H1 (cell line): ENCODE data around the gene CACNA2D4. TPM values are rescaled to one million over a fixed set of nuclear protein-coding genes. Genes with fewer than 3 reads are reported as not detected.
A peak's percentile ranks its signal among the peaks of the same experiment; 100 is the strongest.

Source experiments
- CTCF ChIA-PET: fragments of 300-600 bp; sonication (Branson Sonifier 250); formaldehyde crosslinking; loops from one replicate; lab custom pipeline; 2021; ENCODE audit not compliant: partially characterized antibody; lab: Charles Lee
- POLR2A ChIA-PET: fragments of 300-600 bp; sonication (Branson Sonifier 250); formaldehyde crosslinking; loops from one replicate; lab custom pipeline; 2021; ENCODE audit warnings: inconsistent platforms; ENCODE audit not compliant: partially characterized antibody; lab: Charles Lee
- DNase-seq, 2 experiments: peaks; one replicate each; pipeline versions ENCODE4 v3.0.0 to v3.0.0-alpha.2; 2010 to 2022; ENCODE audit warnings: low spot score in 2 of 2, low read depth in 1 of 2, mixed read lengths in 1 of 2
- FAIRE-seq: peaks from 2 replicates; lab custom pipeline; 2011; peaks lifted over from hg19 to GRCh38; lab: Jason Lieb, UNC
- H2AFZ ChIP-seq: 2 replicates; pipeline ENCODE4 v1.8.1; 2012; ENCODE audit warnings: low read length, inconsistent platforms
- H2AK5ac ChIP-seq: 2 replicates; pipeline ENCODE4 v1.6.1; 2013; ENCODE audit warnings: low read depth, low read length
- H2BK120ac ChIP-seq: replicated peaks from 2 replicates; pipeline ENCODE3; 2013; ENCODE audit warnings: low read depth, low read length, inconsistent platforms
- H2BK12ac ChIP-seq: 2 replicates; pipeline ENCODE4 v1.6.1; 2013; ENCODE audit warnings: low read depth, low read length
- H2BK15ac ChIP-seq: 2 replicates; pipeline ENCODE4 v1.6.1; 2013; ENCODE audit warnings: low read length
- H2BK20ac ChIP-seq: 2 replicates; pipeline ENCODE4 v1.6.1; 2013; ENCODE audit warnings: low read length
- H2BK5ac ChIP-seq: 2 replicates; pipeline ENCODE4 v1.6.1; 2013; ENCODE audit warnings: low read depth, low read length
- H3K14ac ChIP-seq: 2 replicates; pipeline ENCODE4 v1.6.1; 2013; ENCODE audit warnings: inconsistent platforms; ENCODE audit not compliant: insufficient read length
- H3K18ac ChIP-seq: 2 replicates; pipeline ENCODE4 v1.6.1; 2013; ENCODE audit warnings: low read length; ENCODE audit errors: extremely low read depth
- H3K23ac ChIP-seq: 2 replicates; pipeline ENCODE4 v1.6.1; 2013; ENCODE audit warnings: inconsistent platforms; ENCODE audit not compliant: insufficient read length
- H3K23me2 ChIP-seq: 2 replicates; pipeline ENCODE4 v1.6.1; 2013; ENCODE audit warnings: low read depth, low read length
- H3K27ac ChIP-seq: 2 replicates; pipeline ENCODE4 v1.6.1; 2011; ENCODE audit warnings: low read depth, low read length, inconsistent platforms
- H3K27me3 ChIP-seq, 4 experiments: replicated peaks in 1 of 4; 1 replicate in 1 of 4; 2 replicates in 3 of 4; pipeline versions ENCODE4 v1.6.1 to v1.8.1; 2011 to 2013; ENCODE audit warnings: low read length in 3 of 4, mild to moderate bottlenecking in 3 of 4, inconsistent platforms in 2 of 4, mixed read lengths in 2 of 4, moderate library complexity in 1 of 4; ENCODE audit not compliant: control insufficient read depth in 3 of 4, insufficient read depth in 3 of 4; ENCODE audit errors: extremely low read depth in 1 of 4
- H3K36me3 ChIP-seq, 4 experiments: 2 replicates each; pipeline versions ENCODE4 v1.6.1 to v1.8.1; 2011 to 2013; ENCODE audit warnings: mild to moderate bottlenecking in 4 of 4, low read length in 3 of 4, moderate library complexity in 2 of 4, control low read depth in 1 of 4, inconsistent platforms in 1 of 4; ENCODE audit not compliant: insufficient read depth in 4 of 4, control insufficient read depth in 2 of 4
- H3K4ac ChIP-seq: replicated peaks from 2 replicates; pipeline ENCODE3; 2013; ENCODE audit warnings: low read length, low read depth, mixed read lengths, inconsistent platforms; ENCODE audit not compliant: insufficient read length
- H3K4me1 ChIP-seq, 4 experiments: replicated peaks in 1 of 4; 1 replicate in 1 of 4; 2 replicates in 3 of 4; pipeline versions ENCODE4 v1.6.1 to v1.8.1; 2011 to 2013; ENCODE audit warnings: low read length in 3 of 4, inconsistent platforms in 2 of 4, mixed read lengths in 1 of 4; ENCODE audit not compliant: insufficient read depth in 4 of 4, control insufficient read depth in 3 of 4
- H3K4me2 ChIP-seq, 2 experiments: 2 replicates each; pipeline versions ENCODE4 v1.6.1 to v1.8.1; 2011 to 2013; ENCODE audit warnings: low read depth in 2 of 2, low read length in 2 of 2, control low read depth in 1 of 2, inconsistent platforms in 1 of 2, mild to moderate bottlenecking in 1 of 2; ENCODE audit not compliant: insufficient read depth in 1 of 2
- H3K4me3 ChIP-seq, 4 experiments: fragments of 200-600, 300-600 bp in 1 of 4; sonication (generic), shearing (Covaris generic), sonication (Bioruptor Twin) in 1 of 4; 2 replicates each; pipeline versions ENCODE4 v1.5.1 to v1.8.1; 2011 to 2016; ENCODE audit warnings: low read length in 4 of 4, low read depth in 3 of 4, control low read depth in 2 of 4, inconsistent platforms in 2 of 4, mild to moderate bottlenecking in 2 of 4, mixed read lengths in 1 of 4, moderate library complexity in 1 of 4; ENCODE audit not compliant: insufficient read depth in 2 of 4; ENCODE audit errors: extremely low read depth in 1 of 4
- H3K56ac ChIP-seq: replicated peaks from 2 replicates; pipeline ENCODE3; 2013; ENCODE audit warnings: low read depth, mild to moderate bottlenecking, mixed read lengths, low read length, inconsistent platforms; ENCODE audit not compliant: insufficient read length
- H3K79me1 ChIP-seq: 2 replicates; pipeline ENCODE4 v1.6.1; 2013; ENCODE audit warnings: low read depth, low read length, control low read depth
- H3K79me2 ChIP-seq, 2 experiments: 2 replicates each; pipeline versions ENCODE4 v1.6.1 to v1.8.1; 2012 to 2013; ENCODE audit warnings: low read length in 2 of 2, mild to moderate bottlenecking in 2 of 2, inconsistent platforms in 1 of 2; ENCODE audit not compliant: insufficient read depth in 2 of 2, control insufficient read depth in 1 of 2
- H3K9ac ChIP-seq, 4 experiments: replicated peaks in 1 of 4; 1 replicate in 1 of 4; 2 replicates in 3 of 4; pipeline versions ENCODE4 v1.6.1 to v1.8.1; 2011 to 2013; ENCODE audit warnings: low read depth in 3 of 4, low read length in 3 of 4, control low read depth in 2 of 4, mild to moderate bottlenecking in 2 of 4, moderate library complexity in 2 of 4, inconsistent platforms in 1 of 4; ENCODE audit errors: extremely low read depth in 1 of 4
- H3K9me3 ChIP-seq, 2 experiments: 2 replicates each; pipeline versions ENCODE4 v1.6.1 to v1.8.1; 2012 to 2013; ENCODE audit warnings: mild to moderate bottlenecking in 2 of 2, moderate library complexity in 2 of 2, control low read depth in 1 of 2, inconsistent platforms in 1 of 2, low read depth in 1 of 2, low read length in 1 of 2, mixed read lengths in 1 of 2; ENCODE audit not compliant: insufficient read depth in 2 of 2
- H4K20me1 ChIP-seq, 2 experiments: replicated peaks in 1 of 2; 2 replicates each; pipeline versions ENCODE3 to v1.8.1; 2011 to 2013; ENCODE audit warnings: inconsistent platforms in 2 of 2, low read length in 2 of 2, mild to moderate bottlenecking in 1 of 2; ENCODE audit not compliant: insufficient read depth in 2 of 2, control insufficient read depth in 1 of 2
- H4K5ac ChIP-seq: 2 replicates; pipeline ENCODE4 v1.6.1; 2013; ENCODE audit warnings: low read length, low read depth, mixed read lengths, inconsistent platforms; ENCODE audit not compliant: insufficient read length
- H4K8ac ChIP-seq: 2 replicates; pipeline ENCODE4 v1.8.0; 2013; ENCODE audit warnings: mild to moderate bottlenecking, moderate library complexity, low read length, inconsistent platforms; ENCODE audit not compliant: insufficient read depth; ENCODE audit errors: extremely low read depth
- H4K91ac ChIP-seq: replicated peaks from 2 replicates; pipeline ENCODE3; 2013; ENCODE audit warnings: low read length, mixed read lengths, inconsistent platforms; ENCODE audit not compliant: insufficient read length
- BCL11A ChIP-seq, 2 experiments: IDR thresholded peaks; one replicate each; pipeline ENCODE4 v1.6.1; 2011; ENCODE audit warnings: low read depth in 2 of 2, low read length in 2 of 2, mild to moderate bottlenecking in 2 of 2
- BRCA1 ChIP-seq: IDR thresholded peaks from 2 replicates; pipeline ENCODE4 v1.6.1; 2012; ENCODE audit warnings: low read depth, low read length, improper control_type of control experiment
- CHD2 ChIP-seq: IDR thresholded peaks from 2 replicates; pipeline ENCODE4 v1.6.1; 2012; ENCODE audit warnings: low read length, improper control_type of control experiment
- CTBP2 ChIP-seq: IDR thresholded peaks from 2 replicates; pipeline ENCODE4 v1.7.0; 2011; ENCODE audit warnings: borderline replicate concordance, mild to moderate bottlenecking, moderate library complexity, mixed read lengths, low read length; ENCODE audit not compliant: insufficient read depth, insufficient read length
- EZH2 ChIP-seq: fragments of 200-600 bp; sonication (generic); IDR thresholded peaks from 2 replicates; pipeline ENCODE4 v1.7.1; 2012; ENCODE audit warnings: low read depth, mild to moderate bottlenecking, moderate library complexity, low read length, inconsistent platforms; ENCODE audit not compliant: severe bottlenecking
- KDM5A ChIP-seq: fragments of 200-600 bp; IDR thresholded peaks from 2 replicates; pipeline ENCODE4 v1.7.1; 2012; ENCODE audit warnings: mild to moderate bottlenecking, low read length, inconsistent platforms, mixed read lengths
- POLR2A ChIP-seq, 2 experiments: IDR thresholded peaks; 1 replicate in 1 of 2; 2 replicates in 1 of 2; pipeline ENCODE4 v1.6.1; 2011; ENCODE audit warnings: low read depth in 2 of 2, low read length in 2 of 2, mild to moderate bottlenecking in 2 of 2; ENCODE audit errors: control extremely low read depth in 1 of 2
- RAD21 ChIP-seq, 2 experiments: IDR thresholded peaks in 1 of 2; conservative IDR thresholded peaks in 1 of 2; 2 replicates each; pipeline ENCODE4 v1.6.1; 2011; ENCODE audit warnings: low read depth in 2 of 2, low read length in 2 of 2, improper control_type of control experiment in 1 of 2, inconsistent platforms in 1 of 2, mild to moderate bottlenecking in 1 of 2, moderate library complexity in 1 of 2
- RBBP5 ChIP-seq: IDR thresholded peaks from 2 replicates; pipeline ENCODE4 v1.7.1; 2012; ENCODE audit warnings: low read depth, mild to moderate bottlenecking, inconsistent platforms, low read length, moderate library complexity, borderline replicate concordance
- RNF2 ChIP-seq: fragments of 200-900, 300-1000 bp; sonication (generic); IDR thresholded peaks from 2 replicates; pipeline ENCODE4 v1.7.1; 2016; ENCODE audit warnings: borderline replicate concordance, low read depth, mild to moderate bottlenecking, antibody characterized with exemption, low read length; ENCODE audit not compliant: poor library complexity, severe bottlenecking; ENCODE audit errors: missing control alignments
- SIX5 ChIP-seq: IDR thresholded peaks from 2 replicates; pipeline ENCODE4 v1.6.1; 2011; ENCODE audit warnings: mild to moderate bottlenecking, low read depth, low read length
- SRF ChIP-seq: IDR thresholded peaks from 2 replicates; pipeline ENCODE4 v1.6.1; 2011; ENCODE audit warnings: mild to moderate bottlenecking, low read depth, low read length, moderate library complexity
- WGBS, 2 experiments: shearing (Covaris generic) in 1 of 2; methylation state at CpG; one replicate each; pipeline versions ENCODE4 v1.1.6 to v1.1.7; 2013 to 2015; ENCODE audit warnings: low lambda C conversion rate in 2 of 2, mixed read lengths in 2 of 2, inconsistent platforms in 1 of 2, low coverage in 1 of 2, missing lambda C conversion rate in 1 of 2; ENCODE audit not compliant: insufficient replicate concordance in 2 of 2, insufficient coverage in 1 of 2, insufficient read length in 1 of 2; ENCODE audit errors: extremely low coverage in 1 of 2, missing lambda C conversion rate in 1 of 2; 5-methylcytosine and 5-hydroxymethylcytosine counted together
- polyA plus RNA-seq, 7 experiments: library from polyadenylated mRNA; depleted of rRNA in 3 of 7; stranded (reverse) in 5 of 7; unstranded in 2 of 7; fragments of >200 nt in 5 of 7; fragments of 200-250 nt in 2 of 7; gene quantifications; 1 replicate in 5 of 7; 2 replicates in 1 of 7; 4 replicates in 1 of 7; pipeline versions ENCODE4 v1.2.1 to v1.2.3, GENCODE V29; 2011 to 2013; ENCODE audit warnings: missing spikeins in 2 of 7, mixed read lengths in 2 of 7
- total RNA-seq: library from RNA; stranded (reverse); fragmentation: NEBNext Ultra II Directional; extraction: Animal tissue kit (Norgen Biotek cat#: 25700); gene quantifications from 2 replicates; pipeline ENCODE4 v1.2.1, GENCODE V29; 2021

The CACNA2D4 gene
- total and polyA plus RNA-seq, 2 of the 8 experiments (the other 6 are each of a cell fraction or from before 2014, with no cell fraction given) = 0.44 to 0.88 TPM

DNA sequence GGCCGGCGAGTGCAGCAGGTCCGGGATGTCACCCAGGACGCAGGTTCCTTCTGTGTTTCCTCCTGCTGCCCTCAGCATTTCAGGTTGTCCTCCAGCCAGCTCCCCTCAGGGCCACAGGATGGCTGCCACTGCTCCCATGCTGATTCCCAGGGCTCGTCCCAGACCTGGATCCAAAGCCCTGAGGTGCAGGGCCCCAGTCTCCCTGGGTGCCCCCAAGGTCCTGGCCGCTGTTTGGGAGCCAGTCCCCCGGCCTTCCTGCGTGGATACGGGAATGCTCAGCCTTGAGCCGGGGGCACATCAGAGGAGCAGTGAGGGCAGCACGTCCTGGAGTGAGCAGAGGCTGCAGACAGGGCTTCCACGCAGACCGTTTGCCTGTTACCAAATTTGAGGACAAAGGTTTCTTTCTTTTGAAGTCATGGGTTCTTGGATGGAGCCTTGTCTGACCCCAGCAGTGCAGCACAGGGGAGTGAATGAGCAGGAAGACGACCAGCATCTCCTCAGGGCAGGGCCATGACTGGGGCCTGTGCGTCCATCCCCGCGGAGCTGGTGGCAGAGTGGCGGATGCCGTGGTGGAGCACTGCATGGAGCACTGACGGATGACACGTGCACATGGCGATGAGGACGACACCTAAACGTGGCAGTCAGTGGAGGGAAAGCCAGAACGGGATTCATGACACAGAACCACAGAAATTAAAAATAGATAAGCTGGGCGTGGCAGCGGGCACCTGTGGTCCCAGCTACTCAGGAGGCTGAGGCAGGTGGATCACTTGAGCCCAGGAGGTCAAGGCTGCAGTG is 12.5 kb upstream of the CACNA2D4 start:
- peaks cover 0 to 2% (median 0%) of the 10 kb centered on the region in 4 experiments; a peak in 1 of 7 replicates for H3K4me1 ChIP-seq
- H4K20me1 ChIP-seq = peaks cover 0 to 4% of the 10 kb centered on the region in 2 experiments
- no peak overlapping the region for H4K5ac ChIP-seq
- H2BK12ac ChIP-seq = 0 out of 2 replicates have a peak overlapping the region, but pooled peaks have one; percentile 27
- H3K18ac ChIP-seq = no peak overlapping the region
- H3K27ac ChIP-seq = no peak overlapping the region
- no peak overlapping the region for H4K8ac ChIP-seq
- no peak overlapping the region for H2BK20ac ChIP-seq
- H3K9me3 ChIP-seq = no peaks in the 10 kb centered on the region
- H3K36me3 ChIP-seq = no peaks in the 10 kb centered on the region
- H3K79me1 ChIP-seq = no peaks in the 10 kb centered on the region
- peaks cover 5% of the 10 kb centered on the region for H3K23me2 ChIP-seq
- no peak overlapping the region for H3K56ac ChIP-seq
- H3K4me3 ChIP-seq = no peak overlapping the region
- ChIA-PET POLR2A (no interaction called here), CTCF (interaction anchor here (0.6 to 3.8 kb wide), 4 partner anchors 10 to 989 kb away, joined by 3 to 19 read pairs (median 4); no protein-coding TSS in a partner anchor)
- no peak overlapping the region for H3K9ac ChIP-seq
- H3K14ac ChIP-seq = no peak overlapping the region
- no peaks in the 10 kb centered on the region for H3K79me2 ChIP-seq
- H4K91ac ChIP-seq = no peak overlapping the region
- H3K4me2 ChIP-seq = no peak overlapping the region
- H2BK120ac ChIP-seq = no peak overlapping the region
- no peak for DNase-seq
- TF ChIP-seq RAD21 (IDR thresholded peaks at IDR 0.05 in 1 of 2, conservative IDR thresholded peaks at IDR 0.05 in 1 of 2; ENCODE audit: low read depth in 2 of 2, low read length in 2 of 2) (no peak), CTBP2 (no peak), KDM5A (no peak), POLR2A (IDR thresholded peaks at IDR 0.05; ENCODE audit: control extremely low read depth in 1 of 2, low read depth in 2 of 2, low read length in 2 of 2) (no peak), BCL11A (IDR thresholded peaks at IDR 0.05; ENCODE audit: low read depth in 2 of 2, low read length in 2 of 2) (no peak), EZH2 (no peak), RBBP5 (no peak), BRCA1 (no peak), SIX5 (no peak), CHD2 (no peak), SRF (no peak), RNF2 (no peak)
- no peak overlapping the region for H2BK15ac ChIP-seq
- no peaks in the 10 kb centered on the region; a peak in 1 of 7 replicates for H3K27me3 ChIP-seq
- no peak overlapping the region for H2BK5ac ChIP-seq
- no peak overlapping the region for H2AFZ ChIP-seq
- WGBS, 2 experiments = 89% methylated on average over 27 of the region's 27 CpGs; no CpG with 5 or more reads in 1 of the 2 experiments
- H2AK5ac ChIP-seq = no peak overlapping the region
- no peak overlapping the region for H3K23ac ChIP-seq
- no peak overlapping the region for H3K4ac ChIP-seq
- FAIRE-seq = no peak
